ENCODE data around the gene IRAK3.

The IRAK3 gene

GRCh38 chr12:66187821-66188220 lies 1.2 kb upstream of the IRAK3 start:
- no peak for DNase-seq (ENCODE audit: low read depth)
- no peak for TF ChIP-seq CTCF (conservative IDR thresholded peaks at IDR 0.05; ENCODE audit: low read depth, low read length)
- no peak overlapping the region for H3K4me3 ChIP-seq (ENCODE audit: low read length)

GRCh38 chr12:66189486-66189843 lies 451 bp downstream of the IRAK3 start:
- TF ChIP-seq CTCF (conservative IDR thresholded peaks at IDR 0.05; ENCODE audit: low read depth, low read length): no peak
- peak overlapping the region; percentile 16 for H3K4me3 ChIP-seq (ENCODE audit: low read length)
- DNase-seq (ENCODE audit: low read depth): no peak

- DNase-seq (ENCODE audit: low read depth): no peak
- no peak for TF ChIP-seq CTCF (conservative IDR thresholded peaks at IDR 0.05; ENCODE audit: low read depth, low read length)
- H3K4me3 ChIP-seq (ENCODE audit: low read length): no peak overlapping the region
These were observed 875 bp downstream of the IRAK3 start for GRCh38 chr12:66189889-66190288.

DNA sequence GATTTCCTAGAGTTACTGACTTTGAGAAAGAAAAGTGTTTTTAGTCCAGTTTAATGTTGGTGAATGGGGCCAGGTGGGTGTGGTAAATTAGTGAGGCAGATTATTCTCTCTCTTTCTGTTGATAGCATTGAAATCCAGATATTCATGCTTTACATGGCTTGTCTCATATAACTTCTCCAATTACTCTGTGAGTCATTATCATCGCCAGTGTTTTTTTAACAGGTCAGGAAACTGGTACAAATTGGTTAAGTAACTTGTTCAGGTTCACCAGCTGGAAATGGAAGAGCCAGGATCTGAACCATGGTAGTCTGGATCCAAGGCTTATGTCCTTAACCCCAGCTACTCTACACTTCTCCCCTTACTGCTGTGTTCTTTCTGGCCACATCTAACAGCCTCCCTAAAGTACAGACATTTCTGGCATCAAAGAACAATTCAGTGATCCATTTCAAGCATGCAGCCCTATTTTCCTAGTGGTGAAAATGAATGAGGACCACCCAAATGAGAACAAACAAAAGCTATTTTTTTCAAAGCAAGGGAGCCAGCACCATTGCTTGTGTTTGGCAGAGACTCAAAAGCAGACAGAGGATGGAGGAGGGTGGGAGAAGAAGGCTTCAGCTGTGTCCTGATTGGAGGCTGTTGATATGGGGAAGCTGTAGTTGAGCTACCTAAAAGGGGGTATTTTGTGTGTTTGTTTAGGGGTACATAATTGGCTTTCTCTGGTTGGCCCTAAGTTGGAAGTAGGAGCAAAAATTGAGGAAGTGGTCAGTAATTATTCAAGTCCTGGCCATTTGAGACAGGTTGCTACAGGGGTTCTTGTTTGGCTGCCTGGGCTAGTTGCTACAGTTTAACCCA lies 1.7 kb downstream of the IRAK3 start:
- no peak for DNase-seq (ENCODE audit: low read depth)
- TF ChIP-seq CTCF (conservative IDR thresholded peaks at IDR 0.05; ENCODE audit: low read depth, low read length): no peak
- no peak overlapping the region for H3K4me3 ChIP-seq (ENCODE audit: low read length)

- no peak overlapping the region for H3K4me3 ChIP-seq (ENCODE audit: low read length)
- no peak for DNase-seq (ENCODE audit: low read depth)
- no peak for TF ChIP-seq CTCF (conservative IDR thresholded peaks at IDR 0.05; ENCODE audit: low read depth, low read length)
These were observed 2.6 kb downstream of the IRAK3 start for GRCh38 chr12:66191547-66192126.

- DNase-seq (ENCODE audit: low read depth): no peak
- no peak for TF ChIP-seq CTCF (conservative IDR thresholded peaks at IDR 0.05; ENCODE audit: low read depth, low read length)
- H3K4me3 ChIP-seq (ENCODE audit: low read length): no peak overlapping the region
These were observed 5.1 kb downstream of the IRAK3 start for GRCh38 chr12:66194122-66194521.

DNA sequence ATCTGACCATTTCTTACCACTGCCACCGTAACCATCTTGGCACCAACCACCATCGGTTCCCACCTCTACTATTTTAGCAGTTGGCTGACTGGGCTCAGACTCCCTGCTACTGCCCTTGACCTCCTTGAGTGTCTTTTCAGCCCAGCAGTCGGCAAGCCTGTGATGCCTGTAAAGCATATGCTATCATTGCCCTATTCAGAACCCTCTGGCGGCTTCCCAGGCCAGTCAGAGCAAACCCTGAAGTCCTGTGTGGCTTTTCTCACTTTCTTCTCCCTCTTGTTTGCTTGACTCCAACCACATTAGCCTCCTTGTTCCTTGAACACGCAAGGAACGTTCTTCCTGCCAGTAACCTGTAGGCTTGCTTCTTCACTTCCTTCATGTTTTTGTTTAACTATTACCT lies 6.2 kb downstream of the IRAK3 start:
- DNase-seq (ENCODE audit: low read depth): no peak
- no peak for TF ChIP-seq CTCF (conservative IDR thresholded peaks at IDR 0.05; ENCODE audit: low read depth, low read length)
- H3K4me3 ChIP-seq (ENCODE audit: low read length): no peak overlapping the region
